ENCODE measurements around the gene ZNF521. TPM values are rescaled to one million over a fixed set of nuclear protein-coding genes. Genes with fewer than 3 reads are reported as not detected.
A peak's percentile ranks its signal among the peaks of the same experiment; 100 is the strongest.

The ZNF521 gene
- total and polyA plus RNA-seq, 4 donors: 0.50 to 3.7 (median 1.5) TPM

DNA sequence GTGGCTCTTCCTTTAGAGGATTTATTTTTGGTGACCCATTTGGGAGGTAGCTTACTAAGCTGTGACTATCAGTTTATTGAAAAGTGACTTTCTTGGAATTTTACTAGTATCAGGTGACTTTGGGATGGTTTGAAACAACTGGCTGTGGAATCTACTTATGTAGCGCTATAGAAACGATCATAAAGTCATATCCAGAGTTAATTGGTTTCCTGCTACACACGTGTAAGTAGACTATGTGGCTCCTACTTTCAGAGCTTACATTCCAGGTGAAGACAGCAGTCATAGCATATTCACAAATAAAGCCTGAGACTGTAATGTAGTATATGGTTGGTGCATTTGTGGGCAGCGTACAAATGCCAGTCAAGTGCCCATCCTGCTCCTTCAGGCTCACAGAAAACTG, 308.9 kb downstream of the ZNF521 start:
- no peak overlapping the region for H3K27ac ChIP-seq (ENCODE audit: low read depth in 1 of 2, low read length in 2 of 2)
- no peak overlapping the region for H3K4me3 ChIP-seq (ENCODE audit: low read depth in 1 of 3, low read length in 3 of 3)
- DNase-seq (ENCODE audit: low spot score): no peak
- no peaks in the 10 kb centered on the region for H3K27me3 ChIP-seq (ENCODE audit: control insufficient read depth in 4 of 4, insufficient read depth in 4 of 4, low read length in 3 of 4)
- H3K4me1 ChIP-seq (ENCODE audit: control insufficient read depth in 4 of 4, insufficient read depth in 4 of 4, low read length in 3 of 4): no peaks in the 10 kb centered on the region
- TF ChIP-seq RXRA (IDR thresholded peaks at IDR 0.05) (no peak), FOXA2 (IDR thresholded peaks at IDR 0.05) (no peak), JUND (IDR thresholded peaks at IDR 0.05) (no peak), HNF4A (conservative IDR thresholded peaks at IDR 0.05) (no peak), SP1 (IDR thresholded peaks at IDR 0.05) (no peak), MAX (IDR thresholded peaks at IDR 0.05) (no peak)
- TF ChIP-seq, protein P1, sequence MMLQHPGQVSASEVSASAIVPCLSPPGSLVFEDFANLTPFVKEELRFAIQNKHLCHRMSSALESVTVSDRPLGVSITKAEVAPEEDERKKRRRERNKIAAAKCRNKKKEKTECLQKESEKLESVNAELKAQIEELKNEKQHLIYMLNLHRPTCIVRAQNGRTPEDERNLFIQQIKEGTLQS (IDR thresholded peaks at IDR 0.05): no peak
- TF ChIP-seq, protein P2, sequence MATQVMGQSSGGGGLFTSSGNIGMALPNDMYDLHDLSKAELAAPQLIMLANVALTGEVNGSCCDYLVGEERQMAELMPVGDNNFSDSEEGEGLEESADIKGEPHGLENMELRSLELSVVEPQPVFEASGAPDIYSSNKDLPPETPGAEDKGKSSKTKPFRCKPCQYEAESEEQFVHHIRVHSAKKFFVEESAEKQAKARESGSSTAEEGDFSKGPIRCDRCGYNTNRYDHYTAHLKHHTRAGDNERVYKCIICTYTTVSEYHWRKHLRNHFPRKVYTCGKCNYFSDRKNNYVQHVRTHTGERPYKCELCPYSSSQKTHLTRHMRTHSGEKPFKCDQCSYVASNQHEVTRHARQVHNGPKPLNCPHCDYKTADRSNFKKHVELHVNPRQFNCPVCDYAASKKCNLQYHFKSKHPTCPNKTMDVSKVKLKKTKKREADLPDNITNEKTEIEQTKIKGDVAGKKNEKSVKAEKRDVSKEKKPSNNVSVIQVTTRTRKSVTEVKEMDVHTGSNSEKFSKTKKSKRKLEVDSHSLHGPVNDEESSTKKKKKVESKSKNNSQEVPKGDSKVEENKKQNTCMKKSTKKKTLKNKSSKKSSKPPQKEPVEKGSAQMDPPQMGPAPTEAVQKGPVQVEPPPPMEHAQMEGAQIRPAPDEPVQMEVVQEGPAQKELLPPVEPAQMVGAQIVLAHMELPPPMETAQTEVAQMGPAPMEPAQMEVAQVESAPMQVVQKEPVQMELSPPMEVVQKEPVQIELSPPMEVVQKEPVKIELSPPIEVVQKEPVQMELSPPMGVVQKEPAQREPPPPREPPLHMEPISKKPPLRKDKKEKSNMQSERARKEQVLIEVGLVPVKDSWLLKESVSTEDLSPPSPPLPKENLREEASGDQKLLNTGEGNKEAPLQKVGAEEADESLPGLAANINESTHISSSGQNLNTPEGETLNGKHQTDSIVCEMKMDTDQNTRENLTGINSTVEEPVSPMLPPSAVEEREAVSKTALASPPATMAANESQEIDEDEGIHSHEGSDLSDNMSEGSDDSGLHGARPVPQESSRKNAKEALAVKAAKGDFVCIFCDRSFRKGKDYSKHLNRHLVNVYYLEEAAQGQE (IDR thresholded peaks at IDR 0.05): no peak
- TF ChIP-seq, protein P3, sequence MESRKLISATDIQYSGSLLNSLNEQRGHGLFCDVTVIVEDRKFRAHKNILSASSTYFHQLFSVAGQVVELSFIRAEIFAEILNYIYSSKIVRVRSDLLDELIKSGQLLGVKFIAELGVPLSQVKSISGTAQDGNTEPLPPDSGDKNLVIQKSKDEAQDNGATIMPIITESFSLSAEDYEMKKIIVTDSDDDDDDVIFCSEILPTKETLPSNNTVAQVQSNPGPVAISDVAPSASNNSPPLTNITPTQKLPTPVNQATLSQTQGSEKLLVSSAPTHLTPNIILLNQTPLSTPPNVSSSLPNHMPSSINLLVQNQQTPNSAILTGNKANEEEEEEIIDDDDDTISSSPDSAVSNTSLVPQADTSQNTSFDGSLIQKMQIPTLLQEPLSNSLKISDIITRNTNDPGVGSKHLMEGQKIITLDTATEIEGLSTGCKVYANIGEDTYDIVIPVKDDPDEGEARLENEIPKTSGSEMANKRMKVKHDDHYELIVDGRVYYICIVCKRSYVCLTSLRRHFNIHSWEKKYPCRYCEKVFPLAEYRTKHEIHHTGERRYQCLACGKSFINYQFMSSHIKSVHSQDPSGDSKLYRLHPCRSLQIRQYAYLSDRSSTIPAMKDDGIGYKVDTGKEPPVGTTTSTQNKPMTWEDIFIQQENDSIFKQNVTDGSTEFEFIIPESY (IDR thresholded peaks at IDR 0.05): no peak
- 71% methylated on average over 4 of the region's 4 CpGs for WGBS
- H3K9me3 ChIP-seq (ENCODE audit: control insufficient read depth in 4 of 4, low read length in 3 of 4): no peaks in the 10 kb centered on the region
- H3K36me3 ChIP-seq (ENCODE audit: control insufficient read depth in 4 of 4, insufficient read depth in 3 of 4, low read depth in 1 of 4, low read length in 3 of 4): no peaks in the 10 kb centered on the region
- no peak overlapping the region for H3K9ac ChIP-seq (ENCODE audit: low read depth in 1 of 2, low read length in 2 of 2)

- no peaks in the 10 kb centered on the region for H3K36me3 ChIP-seq (ENCODE audit: control insufficient read depth in 4 of 4, insufficient read depth in 3 of 4, low read depth in 1 of 4, low read length in 3 of 4)
- no peak overlapping the region for H3K4me3 ChIP-seq (ENCODE audit: low read depth in 1 of 3, low read length in 3 of 3)
- peak; percentile 37 for TF ChIP-seq NR2F2 (IDR thresholded peaks at IDR 0.05)
- TF ChIP-seq, protein P3 (IDR thresholded peaks at IDR 0.05): no peak
- 18% methylated on average over 4 of the region's 4 CpGs for WGBS
- no peak for DNase-seq (ENCODE audit: low spot score)
- H3K27ac ChIP-seq (ENCODE audit: low read depth in 1 of 2, low read length in 2 of 2): no peak overlapping the region
- H3K9me3 ChIP-seq (ENCODE audit: control insufficient read depth in 4 of 4, low read length in 3 of 4): no peaks in the 10 kb centered on the region
- H3K9ac ChIP-seq (ENCODE audit: low read depth in 1 of 2, low read length in 2 of 2): no peak overlapping the region
- H3K4me1 ChIP-seq (ENCODE audit: control insufficient read depth in 4 of 4, insufficient read depth in 4 of 4, low read length in 3 of 4): no peaks in the 10 kb centered on the region
- no peaks in the 10 kb centered on the region for H3K27me3 ChIP-seq (ENCODE audit: control insufficient read depth in 4 of 4, insufficient read depth in 4 of 4, low read length in 3 of 4)
These were observed 309.3 kb downstream of the ZNF521 start for GRCh38 chr18:25042641-25043051.
